ENCODE measurements around the gene KCTD2. TPM values are rescaled to one million over a fixed set of nuclear protein-coding genes. Genes with fewer than 3 reads are reported as not detected.
"Not testable (repeated sequence)": the region's sequence is repeated elsewhere in the genome, so short reads cannot be mapped to it uniquely, and the experiment has no call there.

The KCTD2 gene
- total RNA-seq, 1 experiment from 2014 or later, result 34.9 TPM

DNA sequence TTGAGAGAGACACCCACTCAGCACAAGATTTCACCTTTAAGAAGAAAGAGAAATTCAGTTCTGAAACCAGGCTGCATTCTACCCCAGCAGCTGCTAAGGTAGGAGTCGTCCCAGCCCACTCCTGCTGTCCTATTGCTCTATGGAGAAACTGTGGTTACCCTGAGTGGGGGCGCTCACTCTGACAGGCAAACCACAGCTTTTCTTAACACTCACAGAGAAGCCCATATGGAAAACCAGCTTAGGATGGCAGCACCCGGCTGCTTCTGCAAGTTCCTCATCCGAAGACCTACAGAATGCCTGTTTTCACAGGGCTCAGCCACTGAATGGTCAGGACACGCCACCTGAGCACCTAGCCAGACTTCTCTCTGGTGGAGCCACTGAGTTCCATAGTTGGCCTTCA lies 7.8 kb upstream of the KCTD2 start:
- no TSS peak for BruUV-seq (replicated peaks)
- POLR2A ChIA-PET, result no interaction called here
- DNase-seq (ENCODE audit: low read depth, low spot score) (no peak), ATAC-seq (no peak)
- TF ChIP-seq SIN3A (IDR thresholded peaks at IDR 0.05; ENCODE audit: borderline replicate concordance, insufficient read depth, low read depth, low read length), result no peak
- Histone ChIP-seq H3K36me3 (ENCODE audit: control insufficient read depth, insufficient read depth, low read length) (0 out of 2 replicates have a peak, but pooled peaks cover 2% of the 10 kb centered on the region), H3K9me3 (ENCODE audit: control insufficient read depth, insufficient read depth, low read depth, low read length) (no peaks in the 10 kb centered on the region), H3K27me3 (ENCODE audit: control insufficient read depth, insufficient read depth, low read length) (no peaks in the 10 kb centered on the region), H3K4me3 (ENCODE audit: low read depth in 2 of 2, low read length in 2 of 2) (no peak overlapping the region), H3K27ac (ENCODE audit: low read length) (no peak overlapping the region), H3K4me1 (ENCODE audit: control insufficient read depth, insufficient read depth, low read length) (peaks cover 7% of the 10 kb centered on the region; the same call in 1 of the 2 replicates)
- intact Hi-C loops (cut with micrococcal nuclease; ENCODE audit: unreplicated experiment) (no loop called here), in situ Hi-C loops (cut with HindIII; ENCODE audit: low pct_unique_long_range_greater_than_20kb, low sequenced_read_pairs) (no loop called here)
- CTCF ChIA-PET, result no interaction called here

GRCh38 chr17:75041656-75042280 lies 5.3 kb upstream of the KCTD2 start:
- CTCF ChIA-PET, result interaction anchor here (0.6 to 1.3 kb wide), 3 partner anchors 12 to 221 kb away, joined by 3 to 9 read pairs (median 8); no protein-coding TSS in a partner anchor

DNA sequence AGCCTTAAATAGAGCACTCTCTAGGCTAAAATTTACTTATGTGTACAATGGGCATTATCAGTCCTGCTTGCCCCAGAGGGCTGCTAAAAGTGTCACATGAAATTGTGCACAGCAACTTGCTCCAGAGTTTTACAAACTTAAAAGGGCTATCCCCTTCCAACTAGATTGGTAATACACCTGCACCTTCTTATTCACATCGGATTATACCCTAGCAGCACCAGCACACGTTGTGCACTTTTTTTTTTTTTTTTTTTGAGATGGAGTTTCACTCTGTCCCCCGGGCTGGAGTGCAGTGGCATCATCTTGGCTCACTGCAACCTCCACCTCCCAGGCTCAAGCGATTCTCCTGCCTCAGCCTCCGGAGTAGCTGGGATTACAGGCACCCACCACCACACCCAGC lies 3.2 kb upstream of the KCTD2 start:
- H3K4me1 ChIP-seq (ENCODE audit: control insufficient read depth, insufficient read depth, low read length); H3K27me3 ChIP-seq (ENCODE audit: control insufficient read depth, insufficient read depth, low read length); H3K27ac ChIP-seq (ENCODE audit: low read length); H3K36me3 ChIP-seq (ENCODE audit: control insufficient read depth, insufficient read depth, low read length); POLR2A ChIA-PET; in situ Hi-C loops (cut with HindIII; ENCODE audit: low pct_unique_long_range_greater_than_20kb, low sequenced_read_pairs); H3K4me3 ChIP-seq (ENCODE audit: low read depth in 2 of 2, low read length in 2 of 2); BruUV-seq (replicated peaks); DNase-seq (ENCODE audit: low read depth, low spot score); intact Hi-C loops (cut with micrococcal nuclease; ENCODE audit: unreplicated experiment); H3K9me3 ChIP-seq (ENCODE audit: control insufficient read depth, insufficient read depth, low read depth, low read length); ATAC-seq: not testable (repeated sequence)
- CTCF ChIA-PET, result interaction anchor here (0.6 kb wide), 1 partner anchor 37 kb away, joined by 3 read pairs; no protein-coding TSS in a partner anchor

More at GRCh38 chr17:75041656-75042280, 5.3 kb upstream of the KCTD2 start:
- DNase-seq (ENCODE audit: low read depth, low spot score), result no peak
- POLR2A ChIA-PET, result no interaction called here
- Histone ChIP-seq H3K27ac (ENCODE audit: low read length) (no peak overlapping the region), H3K36me3 (ENCODE audit: control insufficient read depth, insufficient read depth, low read length) (peaks cover 2% of the 10 kb centered on the region; the same call in 1 of the 2 replicates), H3K27me3 (ENCODE audit: control insufficient read depth, insufficient read depth, low read length) (no peaks in the 10 kb centered on the region), H3K9me3 (ENCODE audit: control insufficient read depth, insufficient read depth, low read depth, low read length) (no peaks in the 10 kb centered on the region), H3K4me3 (ENCODE audit: low read depth in 2 of 2, low read length in 2 of 2) (no peak overlapping the region), H3K4me1 (ENCODE audit: control insufficient read depth, insufficient read depth, low read length) (peaks cover 3% of the 10 kb centered on the region; the same call in 1 of the 2 replicates)
- no TSS peak for BruUV-seq (replicated peaks)
- intact Hi-C loops (cut with micrococcal nuclease; ENCODE audit: unreplicated experiment) (no loop called here), in situ Hi-C loops (cut with HindIII; ENCODE audit: low pct_unique_long_range_greater_than_20kb, low sequenced_read_pairs) (no loop called here)
- ATAC-seq, result no peak
- no peak for TF ChIP-seq REST (IDR thresholded peaks at IDR 0.05; ENCODE audit: insufficient read depth in 1 of 2, low read depth in 2 of 2, low read length in 1 of 2)
- no peak for TF ChIP-seq CTCF (IDR thresholded peaks at IDR 0.05)

Measured in Panc1 (cell line).